ENCODE results near the gene PSMG4. TPM values are rescaled to one million over a fixed set of nuclear protein-coding genes. Genes with fewer than 3 reads are reported as not detected.

Gene PSMG4
- total and polyA plus RNA-seq, 9 of the 15 experiments (the other 6 are each of a cell fraction or from before 2014, with no cell fraction given), result 12.9 to 185 (median 52.0) TPM

DNA sequence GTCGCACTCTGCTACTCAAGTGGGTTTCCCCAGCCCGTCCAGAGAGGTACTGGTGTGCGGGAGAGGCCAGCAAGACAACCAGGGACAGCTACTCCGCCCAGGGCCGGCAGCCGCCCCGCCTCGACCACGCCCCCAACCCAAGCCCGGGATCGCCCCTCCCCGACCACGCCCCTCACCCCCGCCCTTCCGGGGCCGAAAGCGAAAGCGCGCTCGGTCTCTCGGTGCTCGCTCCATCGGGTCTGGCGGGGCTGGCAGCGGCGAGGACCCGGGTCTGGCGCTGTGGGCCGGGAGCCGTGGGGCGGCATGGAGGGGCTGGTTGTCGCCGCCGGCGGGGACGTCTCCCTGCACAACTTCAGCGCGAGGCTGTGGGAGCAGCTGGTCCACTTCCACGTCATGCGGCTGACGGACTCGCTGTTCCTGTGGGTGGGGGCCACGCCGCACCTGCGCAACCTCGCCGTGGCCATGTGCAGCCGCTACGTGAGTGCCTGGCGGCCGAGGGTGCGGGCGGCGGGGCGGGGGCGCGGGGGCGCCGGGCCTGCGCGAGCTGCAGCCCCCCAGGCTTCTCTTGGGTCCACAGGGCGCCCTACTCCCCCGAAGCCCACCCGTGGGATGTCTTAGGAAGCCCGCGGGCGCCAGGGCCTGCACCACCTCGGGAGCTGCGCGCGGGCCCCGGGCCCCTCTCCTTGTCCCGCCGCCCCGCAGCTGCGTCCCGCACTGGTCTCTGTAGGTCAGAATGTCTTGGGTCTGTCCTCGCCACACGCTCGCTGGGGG is at the start of gene PSMG4 (continued):
- peak; percentile 63 for TF ChIP-seq FUS (optimal IDR thresholded peaks at IDR 0.05; ENCODE audit: low read depth, low read length)
- TF ChIP-seq CTCF (IDR thresholded peaks at IDR 0.05 in 2 of 3, conservative IDR thresholded peaks at IDR 0.05 in 1 of 3; ENCODE audit: insufficient read depth in 2 of 3, low read depth in 1 of 3, low read length in 3 of 3), result no peak; a peak in 1 of 6 replicates
- TF ChIP-seq TCFL5 (CRISPR knock-in tag; conservative IDR thresholded peaks at IDR 0.05), result no peak
- no peak for TF ChIP-seq ZNF175 (CRISPR knock-in tag; IDR thresholded peaks at IDR 0.05; ENCODE audit: low read depth)
- TF ChIP-seq NR2F6 (CRISPR knock-in tag; IDR thresholded peaks at IDR 0.05), result no peak
- no peak for TF ChIP-seq CCAR2 (IDR thresholded peaks at IDR 0.05; ENCODE audit: low read depth, low read length)
- TF ChIP-seq, protein P1, sequence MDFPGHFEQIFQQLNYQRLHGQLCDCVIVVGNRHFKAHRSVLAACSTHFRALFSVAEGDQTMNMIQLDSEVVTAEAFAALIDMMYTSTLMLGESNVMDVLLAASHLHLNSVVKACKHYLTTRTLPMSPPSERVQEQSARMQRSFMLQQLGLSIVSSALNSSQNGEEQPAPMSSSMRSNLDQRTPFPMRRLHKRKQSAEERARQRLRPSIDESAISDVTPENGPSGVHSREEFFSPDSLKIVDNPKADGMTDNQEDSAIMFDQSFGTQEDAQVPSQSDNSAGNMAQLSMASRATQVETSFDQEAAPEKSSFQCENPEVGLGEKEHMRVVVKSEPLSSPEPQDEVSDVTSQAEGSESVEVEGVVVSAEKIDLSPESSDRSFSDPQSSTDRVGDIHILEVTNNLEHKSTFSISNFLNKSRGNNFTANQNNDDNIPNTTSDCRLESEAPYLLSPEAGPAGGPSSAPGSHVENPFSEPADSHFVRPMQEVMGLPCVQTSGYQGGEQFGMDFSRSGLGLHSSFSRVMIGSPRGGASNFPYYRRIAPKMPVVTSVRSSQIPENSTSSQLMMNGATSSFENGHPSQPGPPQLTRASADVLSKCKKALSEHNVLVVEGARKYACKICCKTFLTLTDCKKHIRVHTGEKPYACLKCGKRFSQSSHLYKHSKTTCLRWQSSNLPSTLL (IDR thresholded peaks at IDR 0.05), result no peak
- no peak for TF ChIP-seq DDX20 (tag; IDR thresholded peaks at IDR 0.05; ENCODE audit: low read depth)
- TF ChIP-seq, protein P2, sequence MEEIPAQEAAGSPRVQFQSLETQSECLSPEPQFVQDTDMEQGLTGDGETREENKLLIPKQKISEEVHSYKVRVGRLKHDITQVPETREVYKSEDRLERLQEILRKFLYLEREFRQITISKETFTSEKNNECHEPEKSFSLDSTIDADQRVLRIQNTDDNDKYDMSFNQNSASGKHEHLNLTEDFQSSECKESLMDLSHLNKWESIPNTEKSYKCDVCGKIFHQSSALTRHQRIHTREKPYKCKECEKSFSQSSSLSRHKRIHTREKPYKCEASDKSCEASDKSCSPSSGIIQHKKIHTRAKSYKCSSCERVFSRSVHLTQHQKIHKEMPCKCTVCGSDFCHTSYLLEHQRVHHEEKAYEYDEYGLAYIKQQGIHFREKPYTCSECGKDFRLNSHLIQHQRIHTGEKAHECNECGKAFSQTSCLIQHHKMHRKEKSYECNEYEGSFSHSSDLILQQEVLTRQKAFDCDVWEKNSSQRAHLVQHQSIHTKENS (CRISPR knock-in tag; IDR thresholded peaks at IDR 0.05), result no peak
- TF ChIP-seq, protein P3, sequence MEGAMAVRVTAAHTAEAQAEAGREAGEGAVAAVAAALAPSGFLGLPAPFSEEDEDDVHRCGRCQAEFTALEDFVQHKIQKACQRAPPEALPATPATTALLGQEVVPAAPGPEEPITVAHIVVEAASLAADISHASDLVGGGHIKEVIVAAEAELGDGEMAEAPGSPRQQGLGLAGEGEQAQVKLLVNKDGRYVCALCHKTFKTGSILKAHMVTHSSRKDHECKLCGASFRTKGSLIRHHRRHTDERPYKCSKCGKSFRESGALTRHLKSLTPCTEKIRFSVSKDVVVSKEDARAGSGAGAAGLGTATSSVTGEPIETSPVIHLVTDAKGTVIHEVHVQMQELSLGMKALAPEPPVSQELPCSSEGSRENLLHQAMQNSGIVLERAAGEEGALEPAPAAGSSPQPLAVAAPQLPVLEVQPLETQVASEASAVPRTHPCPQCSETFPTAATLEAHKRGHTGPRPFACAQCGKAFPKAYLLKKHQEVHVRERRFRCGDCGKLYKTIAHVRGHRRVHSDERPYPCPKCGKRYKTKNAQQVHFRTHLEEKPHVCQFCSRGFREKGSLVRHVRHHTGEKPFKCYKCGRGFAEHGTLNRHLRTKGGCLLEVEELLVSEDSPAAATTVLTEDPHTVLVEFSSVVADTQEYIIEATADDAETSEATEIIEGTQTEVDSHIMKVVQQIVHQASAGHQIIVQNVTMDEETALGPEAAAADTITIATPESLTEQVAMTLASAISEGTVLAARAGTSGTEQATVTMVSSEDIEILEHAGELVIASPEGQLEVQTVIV (CRISPR knock-in tag; IDR thresholded peaks at IDR 0.05; ENCODE audit: borderline replicate concordance), result no peak
- TF ChIP-seq ZEB2 (IDR thresholded peaks at IDR 0.05), result peak; percentile 26; the same call in 1 of the 2 replicates
- TF ChIP-seq, protein P4, sequence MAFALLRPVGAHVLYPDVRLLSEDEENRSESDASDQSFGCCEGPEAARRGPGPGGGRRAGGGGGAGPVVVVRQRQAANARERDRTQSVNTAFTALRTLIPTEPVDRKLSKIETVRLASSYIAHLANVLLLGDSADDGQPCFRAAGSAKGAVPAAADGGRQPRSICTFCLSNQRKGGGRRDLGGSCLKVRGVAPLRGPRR (CRISPR knock-in tag; IDR thresholded peaks at IDR 0.05), result no peak
- TF ChIP-seq FOXK1 (CRISPR knock-in tag; IDR thresholded peaks at IDR 0.05; ENCODE audit: borderline replicate concordance), result no peak
- TF ChIP-seq, protein P5, sequence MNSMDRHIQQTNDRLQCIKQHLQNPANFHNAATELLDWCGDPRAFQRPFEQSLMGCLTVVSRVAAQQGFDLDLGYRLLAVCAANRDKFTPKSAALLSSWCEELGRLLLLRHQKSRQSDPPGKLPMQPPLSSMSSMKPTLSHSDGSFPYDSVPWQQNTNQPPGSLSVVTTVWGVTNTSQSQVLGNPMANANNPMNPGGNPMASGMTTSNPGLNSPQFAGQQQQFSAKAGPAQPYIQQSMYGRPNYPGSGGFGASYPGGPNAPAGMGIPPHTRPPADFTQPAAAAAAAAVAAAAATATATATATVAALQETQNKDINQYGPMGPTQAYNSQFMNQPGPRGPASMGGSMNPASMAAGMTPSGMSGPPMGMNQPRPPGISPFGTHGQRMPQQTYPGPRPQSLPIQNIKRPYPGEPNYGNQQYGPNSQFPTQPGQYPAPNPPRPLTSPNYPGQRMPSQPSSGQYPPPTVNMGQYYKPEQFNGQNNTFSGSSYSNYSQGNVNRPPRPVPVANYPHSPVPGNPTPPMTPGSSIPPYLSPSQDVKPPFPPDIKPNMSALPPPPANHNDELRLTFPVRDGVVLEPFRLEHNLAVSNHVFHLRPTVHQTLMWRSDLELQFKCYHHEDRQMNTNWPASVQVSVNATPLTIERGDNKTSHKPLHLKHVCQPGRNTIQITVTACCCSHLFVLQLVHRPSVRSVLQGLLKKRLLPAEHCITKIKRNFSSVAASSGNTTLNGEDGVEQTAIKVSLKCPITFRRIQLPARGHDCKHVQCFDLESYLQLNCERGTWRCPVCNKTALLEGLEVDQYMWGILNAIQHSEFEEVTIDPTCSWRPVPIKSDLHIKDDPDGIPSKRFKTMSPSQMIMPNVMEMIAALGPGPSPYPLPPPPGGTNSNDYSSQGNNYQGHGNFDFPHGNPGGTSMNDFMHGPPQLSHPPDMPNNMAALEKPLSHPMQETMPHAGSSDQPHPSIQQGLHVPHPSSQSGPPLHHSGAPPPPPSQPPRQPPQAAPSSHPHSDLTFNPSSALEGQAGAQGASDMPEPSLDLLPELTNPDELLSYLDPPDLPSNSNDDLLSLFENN (IDR thresholded peaks at IDR 0.05; ENCODE audit: low read depth in 2 of 2, low read length in 2 of 2), result peak in 1 of 2 experiments; percentile 92; a peak in 2 of 4 replicates
- TF ChIP-seq KHSRP (IDR thresholded peaks at IDR 0.05), result no peak
